HG03354 (cell line): ENCODE data around the gene MACROH2A1.
A peak's percentile ranks its signal among the peaks of the same experiment; 100 is the strongest.

Source experiments
- ATAC-seq: cut with Tn5 transposase; IDR thresholded peaks from one replicate; pipeline ENCODE4 v1.9.1; 2021; ENCODE audit warnings: mild to moderate bottlenecking; ENCODE audit not compliant: unreplicated experiment, poor library complexity, severe bottlenecking

MACROH2A1 gene

GRCh38 chr5:135437422-135437795, 38.4 kb upstream of the MACROH2A1 start:
- no peak for ATAC-seq

DNA sequence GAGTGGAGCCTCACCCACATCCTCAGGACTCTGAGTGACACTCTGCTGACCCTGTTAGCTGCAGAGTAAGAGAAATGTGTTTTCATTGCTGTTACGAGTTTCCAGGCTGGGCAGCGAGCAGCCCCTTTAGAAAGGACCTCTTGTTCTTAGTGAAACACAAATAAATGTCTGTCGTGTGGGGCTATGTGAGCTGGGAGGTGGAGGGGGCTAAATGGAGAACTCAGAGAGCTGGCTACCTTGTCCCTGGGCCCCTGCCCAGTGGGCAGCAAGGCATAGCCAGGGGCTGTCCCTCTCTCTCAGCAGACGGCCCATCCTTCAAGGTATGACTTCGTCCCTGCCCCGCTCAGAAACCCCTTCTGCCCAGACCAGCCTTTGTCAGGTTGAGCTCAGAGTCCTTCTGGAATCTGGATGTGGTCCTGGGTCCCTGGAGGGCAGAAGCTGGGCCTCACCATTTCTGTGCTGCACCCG, 38.0 kb upstream of the MACROH2A1 start:
- no peak for ATAC-seq

GRCh38 chr5:135435467-135436330, 36.7 kb upstream of the MACROH2A1 start:
- ATAC-seq: no peak

- no peak for ATAC-seq
Measured at GRCh38 chr5:135434591-135435466, 35.8 kb upstream of the MACROH2A1 start.

GRCh38 chr5:135433681-135434426, 34.8 kb upstream of the MACROH2A1 start:
- no peak for ATAC-seq

DNA sequence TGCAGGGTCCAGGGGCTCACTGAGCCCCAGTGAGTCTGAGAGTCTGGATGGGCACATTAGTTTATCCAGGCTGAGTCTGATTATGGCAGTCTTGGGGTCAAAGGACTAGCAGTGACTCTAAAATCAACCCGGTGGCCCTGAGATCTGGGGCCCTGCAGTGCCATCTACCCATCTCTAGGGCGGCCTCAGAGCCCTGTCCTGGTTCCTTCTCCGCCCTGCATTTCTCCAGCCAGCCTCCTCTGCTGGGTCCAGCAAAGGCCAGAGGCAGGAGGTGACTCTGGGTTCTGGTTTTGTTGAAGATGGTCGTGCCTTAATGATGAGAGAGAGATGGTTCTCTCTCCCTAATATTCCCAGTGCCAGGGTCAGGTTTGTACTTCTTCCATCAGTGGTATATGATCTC, 33.1 kb upstream of the MACROH2A1 start:
- ATAC-seq: no peak

GRCh38 chr5:135430135-135430437, 31.1 kb upstream of the MACROH2A1 start:
- ATAC-seq: no peak

DNA sequence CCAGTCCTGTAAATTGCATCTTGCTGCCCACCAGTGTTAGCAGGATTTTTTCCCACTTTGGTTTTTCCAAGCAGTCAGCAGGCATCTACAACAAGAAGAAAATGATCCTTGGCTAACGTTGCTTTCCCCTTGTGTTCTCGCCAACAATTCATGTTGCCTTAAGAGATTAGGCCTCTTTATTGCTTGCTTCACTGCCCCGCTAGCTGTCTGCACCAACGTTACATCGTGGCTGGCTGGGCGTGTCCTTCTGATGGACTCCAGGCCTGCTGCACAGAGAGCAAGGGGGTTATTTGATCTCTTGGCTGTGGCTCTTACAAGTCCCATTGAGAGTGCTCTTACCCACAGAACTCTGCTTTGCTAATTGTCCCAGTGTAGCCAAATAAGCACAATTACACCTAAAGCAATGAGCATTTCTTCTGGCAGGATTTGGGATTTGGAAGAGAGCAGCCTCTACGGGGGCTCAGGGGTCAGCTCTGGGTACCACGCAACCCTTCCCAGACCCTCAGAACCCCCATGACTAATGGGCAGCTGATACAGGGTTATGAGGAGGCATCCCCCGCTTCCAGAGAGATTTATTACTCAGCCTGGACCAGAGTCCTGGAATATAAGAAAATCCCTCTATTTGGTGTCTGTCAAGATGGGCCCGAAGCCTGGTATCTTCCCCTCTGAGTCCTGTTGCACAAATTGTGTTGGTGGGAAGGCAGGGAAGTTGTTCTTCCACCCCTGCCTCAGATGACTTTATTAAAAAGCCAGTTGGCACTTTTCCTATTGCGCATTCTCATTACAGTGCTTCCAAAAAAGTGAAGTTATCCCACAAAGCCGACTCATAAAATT, 30.5 kb upstream of the MACROH2A1 start:
- ATAC-seq: no peak

GRCh38 chr5:135428586-135428985, 29.6 kb upstream of the MACROH2A1 start:
- ATAC-seq: no peak

DNA sequence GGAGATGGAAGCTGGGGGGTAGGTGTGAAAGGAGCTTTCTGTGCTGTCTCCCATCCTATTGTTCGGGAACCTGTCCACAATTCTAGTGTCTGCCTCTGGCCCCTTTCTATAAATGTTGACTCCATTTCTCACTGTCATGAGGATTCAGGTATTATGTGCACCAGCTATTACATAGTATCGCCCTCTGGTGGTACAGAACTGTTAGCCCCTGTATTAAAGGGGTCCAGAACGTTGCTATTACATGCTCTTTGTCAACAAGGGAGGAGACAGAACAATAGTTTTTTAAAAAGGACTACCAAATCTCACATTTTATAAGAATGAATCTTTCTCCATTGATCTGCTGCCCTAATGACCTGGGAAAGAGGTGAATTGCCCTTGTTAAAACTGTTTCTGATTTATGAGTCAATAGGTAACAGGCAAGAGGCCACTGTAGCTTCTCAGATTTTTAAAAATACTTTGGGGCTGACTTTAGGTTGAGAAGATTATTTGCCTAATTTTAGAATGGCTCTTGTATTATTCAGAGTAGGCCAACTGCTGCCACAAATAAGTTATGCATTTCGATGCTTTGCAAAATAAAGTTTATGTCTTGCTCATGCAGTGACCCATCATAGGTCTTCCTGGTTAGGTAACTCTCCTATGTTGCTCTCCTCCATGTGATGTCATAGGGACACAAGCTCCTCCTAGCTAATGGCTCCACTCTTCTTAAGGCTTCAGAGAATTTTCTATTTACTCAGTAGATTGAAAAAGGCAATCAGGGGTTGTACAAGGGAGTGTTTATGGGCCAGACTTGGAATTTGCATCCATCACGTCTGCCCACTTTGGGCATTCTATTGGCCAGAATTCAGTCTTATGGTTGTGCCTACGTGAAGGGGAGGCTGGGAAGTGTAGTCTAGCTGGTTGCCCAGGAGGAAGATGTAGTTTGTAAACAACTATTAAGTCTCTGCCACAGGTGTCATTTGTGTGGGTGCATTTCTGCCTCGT, 27.4 kb upstream of the MACROH2A1 start:
- peak; percentile 92 for ATAC-seq

- ATAC-seq: no peak
Measured at GRCh38 chr5:135425641-135426040, 26.6 kb upstream of the MACROH2A1 start.

DNA sequence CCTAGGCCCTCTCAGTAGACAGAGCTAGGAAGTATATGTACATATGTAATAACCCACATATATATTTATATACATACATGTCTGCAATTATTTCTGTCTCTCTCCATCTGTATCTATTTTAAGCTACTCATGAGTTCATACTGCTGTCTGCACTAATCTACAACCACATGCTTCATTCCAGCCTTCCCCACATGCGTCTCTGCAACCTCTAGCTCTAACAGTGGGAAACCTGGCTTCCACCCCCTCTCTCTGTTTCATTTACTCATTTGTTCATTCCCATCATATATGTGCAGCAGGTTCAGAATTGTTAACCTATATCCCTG, 24.8 kb upstream of the MACROH2A1 start:
- ATAC-seq: no peak

DNA sequence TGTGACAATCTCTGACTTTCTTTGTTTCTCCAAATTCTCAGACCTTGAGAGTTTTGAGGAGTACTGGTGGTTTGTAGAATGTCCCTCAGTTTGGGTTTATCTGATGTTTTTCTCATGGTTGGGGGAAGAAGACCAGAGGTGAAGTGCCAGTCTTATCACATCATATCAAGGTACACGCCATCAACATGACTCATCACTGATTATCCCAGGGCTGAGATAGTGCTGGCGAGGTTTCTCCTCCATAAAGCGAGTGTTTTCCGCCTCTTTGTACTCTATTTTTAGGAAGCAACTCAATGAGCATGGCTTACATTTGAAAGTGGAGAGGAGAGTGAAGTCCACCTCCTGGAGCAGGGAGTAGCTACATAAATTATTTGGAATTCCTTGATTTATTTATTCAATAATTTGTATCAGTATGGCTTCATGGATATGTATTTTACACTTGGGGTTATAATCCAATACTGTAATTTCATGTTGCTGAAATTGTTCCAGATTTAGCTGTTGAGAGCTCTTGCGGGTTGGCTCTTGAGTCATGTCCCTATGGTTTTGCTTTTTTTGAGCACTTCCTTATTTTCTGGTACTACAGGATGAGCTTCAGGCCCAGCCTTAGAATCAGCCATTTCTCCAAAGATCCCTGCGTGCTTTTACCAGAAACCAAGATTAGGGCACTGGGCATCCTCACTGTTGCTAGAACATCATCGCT, 24.3 kb upstream of the MACROH2A1 start:
- no peak for ATAC-seq

GRCh38 chr5:135422419-135422818, 23.4 kb upstream of the MACROH2A1 start:
- ATAC-seq: no peak

DNA sequence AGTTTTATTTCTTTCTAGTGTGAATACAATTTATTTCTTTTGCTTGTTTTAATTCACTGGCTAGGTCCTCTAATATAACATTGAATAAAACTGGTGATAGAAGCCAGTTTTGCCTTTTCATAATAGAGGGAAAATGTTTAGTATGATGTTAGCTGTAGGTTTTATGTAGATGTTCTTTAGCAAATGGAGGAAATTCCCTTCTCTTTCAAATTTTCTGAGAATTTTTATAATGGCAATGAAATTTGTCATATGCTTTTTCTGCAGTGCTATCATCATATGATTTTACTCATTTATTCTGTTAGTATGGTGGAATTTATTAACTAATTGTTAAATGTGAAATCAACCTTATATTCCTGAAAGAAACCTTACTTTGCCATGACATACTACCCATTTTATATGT, 18.1 kb upstream of the MACROH2A1 start:
- ATAC-seq: no peak

- ATAC-seq: no peak
Measured at GRCh38 chr5:135405082-135405481, 6.1 kb upstream of the MACROH2A1 start.

DNA sequence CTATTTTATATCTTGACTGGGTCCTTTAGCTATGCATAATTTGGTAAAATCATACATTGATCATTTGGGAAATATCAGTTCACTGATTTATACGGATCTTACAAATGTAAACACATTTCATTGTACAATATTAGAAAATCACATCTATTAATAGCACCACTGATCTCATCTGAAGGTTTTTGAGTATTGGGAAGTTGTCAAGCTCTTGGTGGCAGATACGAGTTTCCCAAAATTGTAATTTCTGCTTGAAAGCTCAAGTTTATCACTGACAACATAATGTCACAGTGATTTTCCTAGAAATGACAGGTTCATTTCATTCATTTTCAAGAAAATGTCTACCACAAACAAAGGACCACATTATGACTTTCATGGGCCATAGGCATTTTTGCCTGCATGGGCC, 3.0 kb upstream of the MACROH2A1 start:
- ATAC-seq: no peak

- ATAC-seq: no peak
Measured at GRCh38 chr5:135400866-135401265, 1.8 kb upstream of the MACROH2A1 start.
